ENCODE measurements around the gene SLC25A34.

Gene SLC25A34

DNA sequence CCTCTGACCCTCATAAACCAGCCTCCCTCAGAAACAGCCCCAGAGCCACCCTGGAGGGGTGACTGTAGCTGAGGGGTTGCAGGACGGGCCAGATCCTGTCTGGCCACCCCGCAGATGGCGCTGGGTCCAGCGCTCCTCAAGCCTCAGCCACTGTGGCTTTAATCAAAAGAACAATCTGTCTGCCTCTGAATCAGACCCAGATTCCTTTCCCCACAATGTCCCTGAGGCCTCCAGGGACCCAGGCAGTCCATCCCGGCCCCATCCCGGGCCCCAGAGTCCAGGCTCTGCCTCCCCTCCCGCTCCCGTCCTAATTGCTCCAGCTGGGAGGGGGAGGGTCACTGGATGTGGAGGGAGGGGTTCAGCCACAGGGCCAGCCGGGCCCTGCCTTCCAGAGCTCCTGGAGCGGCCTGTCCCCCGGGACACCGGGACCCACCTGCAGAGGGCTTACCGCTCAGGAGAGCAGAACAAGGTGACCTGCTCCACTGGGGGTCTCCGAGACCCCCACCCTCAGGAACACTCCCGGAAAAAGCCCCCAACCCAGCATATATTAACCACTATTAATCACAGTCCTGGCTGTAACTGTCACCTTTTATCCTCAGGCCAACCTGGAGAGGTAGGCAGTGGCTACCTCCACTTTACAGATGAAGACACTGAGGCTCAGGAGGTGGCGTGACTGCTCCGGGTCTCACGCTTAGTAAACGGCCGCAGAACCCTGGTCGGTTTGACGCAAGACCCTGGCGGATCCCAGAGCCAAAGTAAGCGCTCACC, 21.7 kb downstream of the SLC25A34 start:
- Histone ChIP-seq H3K4me3 (ENCODE audit: low read length) (peak overlapping the region; percentile 54), H3K36me3 (ENCODE audit: control insufficient read depth, insufficient read depth, low read length, severe bottlenecking) (no peaks in the 10 kb centered on the region), H3K27me3 (replicated peaks; ENCODE audit: control insufficient read depth, insufficient read depth, low read length) (no peaks in the 10 kb centered on the region), H3K4me1 (ENCODE audit: control insufficient read depth, insufficient read depth, low read length) (peaks cover 40% of the 10 kb centered on the region), H3K9me3 (ENCODE audit: control insufficient read depth, low read length) (no peaks in the 10 kb centered on the region), H3K9ac (ENCODE audit: low read length) (peak overlapping the region; percentile 61)
- DNase-seq (ENCODE audit: low read depth) = peak; percentile 77

DNA sequence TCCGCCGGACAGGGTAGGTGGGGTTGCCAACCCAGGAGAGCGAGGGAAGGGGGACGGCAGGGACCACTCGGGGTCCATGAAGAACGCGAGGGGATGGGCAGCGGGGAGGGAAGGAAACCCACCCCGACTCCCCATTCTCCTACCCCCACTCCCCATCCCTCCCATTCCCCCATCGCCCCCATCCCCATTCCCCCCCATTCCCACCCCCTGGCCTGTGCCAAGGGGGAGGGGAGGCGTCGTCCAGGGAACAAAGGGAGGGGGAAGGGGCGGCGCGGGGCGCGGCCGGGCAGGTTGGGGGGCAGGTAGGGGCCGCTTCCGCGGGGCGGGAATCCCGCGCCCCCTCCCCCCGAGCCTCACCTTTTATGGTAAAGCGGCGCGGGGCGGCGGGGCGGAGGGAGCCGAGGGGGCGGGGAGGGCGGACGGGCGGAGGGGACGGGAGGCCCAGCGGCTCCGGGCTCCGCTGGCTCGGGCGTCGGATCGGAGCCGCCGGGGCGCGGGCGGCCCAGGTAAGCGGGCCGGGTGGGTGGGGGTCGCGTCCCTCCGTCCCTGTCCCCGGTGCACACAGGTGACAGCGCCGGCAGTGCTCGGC, 22.4 kb downstream of the SLC25A34 start, which contains the start of gene FBLIM1:
TSS of gene FBLIM1 (plus strand) at position 453 of the 589 bp plus-strand sequence. CDS start 6,189 bp downstream, outside the sequence.
- Histone ChIP-seq H3K27me3 (replicated peaks; ENCODE audit: control insufficient read depth, insufficient read depth, low read length) (no peaks in the 10 kb centered on the region), H3K9me3 (ENCODE audit: control insufficient read depth, low read length) (no peaks in the 10 kb centered on the region), H3K9ac (ENCODE audit: low read length) (peak within 1 kb of the TSS; percentile 85), H3K36me3 (ENCODE audit: control insufficient read depth, insufficient read depth, low read length, severe bottlenecking) (no peaks in the 10 kb centered on the region), H3K4me3 (ENCODE audit: low read length) (peak within 1 kb of the TSS; percentile 80), H3K4me1 (ENCODE audit: control insufficient read depth, insufficient read depth, low read length) (peaks cover 40% of the 10 kb centered on the region)
- peak; percentile 65 for DNase-seq (ENCODE audit: low read depth)

DNA sequence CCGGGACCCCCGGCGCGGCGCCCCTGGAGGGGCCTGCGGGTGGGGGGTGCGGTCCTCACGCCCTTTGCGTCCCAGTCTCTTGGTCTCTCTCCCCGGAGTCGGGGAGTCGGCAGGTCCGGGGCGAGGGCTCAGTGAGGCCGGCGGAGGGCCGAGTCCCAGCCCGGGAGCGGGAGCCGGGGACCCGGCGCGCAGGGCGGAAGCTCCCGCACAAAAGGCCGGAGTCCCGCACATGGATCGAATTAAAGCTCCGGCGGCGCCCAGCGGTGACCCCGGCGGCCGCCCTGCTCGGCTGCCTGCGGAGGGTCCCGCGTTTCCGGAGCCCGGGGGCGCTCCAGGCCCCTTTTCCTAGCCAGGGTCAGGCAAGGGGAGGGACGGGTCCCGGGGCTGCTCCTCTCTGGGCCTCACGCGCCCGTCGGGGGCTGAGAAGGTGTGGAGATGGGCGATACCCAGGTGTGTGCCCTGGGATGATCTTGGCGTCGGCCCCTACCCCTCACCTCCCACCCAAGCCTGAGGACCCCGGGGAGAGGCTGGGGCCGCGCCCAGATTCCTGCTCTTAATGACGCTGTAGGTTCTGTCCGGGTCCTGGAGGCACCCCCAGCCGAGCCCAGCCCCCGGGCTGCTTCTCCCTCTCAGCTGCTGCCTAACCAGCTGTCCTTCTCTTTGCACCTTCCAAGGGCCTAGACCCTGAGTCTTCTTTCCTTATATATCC, 23.0 kb downstream of the SLC25A34 start:
- DNase-seq (ENCODE audit: low read depth) = peak; percentile 72
- H3K36me3 ChIP-seq (ENCODE audit: control insufficient read depth, insufficient read depth, low read length, severe bottlenecking) = no peaks in the 10 kb centered on the region
- H3K4me3 ChIP-seq (ENCODE audit: low read length) = peak overlapping the region; percentile 80
- H3K9me3 ChIP-seq (ENCODE audit: control insufficient read depth, low read length) = no peaks in the 10 kb centered on the region
- peaks cover 40% of the 10 kb centered on the region for H3K4me1 ChIP-seq (ENCODE audit: control insufficient read depth, insufficient read depth, low read length)
- H3K27me3 ChIP-seq (replicated peaks; ENCODE audit: control insufficient read depth, insufficient read depth, low read length) = no peaks in the 10 kb centered on the region
- H3K9ac ChIP-seq (ENCODE audit: low read length) = peak overlapping the region; percentile 85

DNA sequence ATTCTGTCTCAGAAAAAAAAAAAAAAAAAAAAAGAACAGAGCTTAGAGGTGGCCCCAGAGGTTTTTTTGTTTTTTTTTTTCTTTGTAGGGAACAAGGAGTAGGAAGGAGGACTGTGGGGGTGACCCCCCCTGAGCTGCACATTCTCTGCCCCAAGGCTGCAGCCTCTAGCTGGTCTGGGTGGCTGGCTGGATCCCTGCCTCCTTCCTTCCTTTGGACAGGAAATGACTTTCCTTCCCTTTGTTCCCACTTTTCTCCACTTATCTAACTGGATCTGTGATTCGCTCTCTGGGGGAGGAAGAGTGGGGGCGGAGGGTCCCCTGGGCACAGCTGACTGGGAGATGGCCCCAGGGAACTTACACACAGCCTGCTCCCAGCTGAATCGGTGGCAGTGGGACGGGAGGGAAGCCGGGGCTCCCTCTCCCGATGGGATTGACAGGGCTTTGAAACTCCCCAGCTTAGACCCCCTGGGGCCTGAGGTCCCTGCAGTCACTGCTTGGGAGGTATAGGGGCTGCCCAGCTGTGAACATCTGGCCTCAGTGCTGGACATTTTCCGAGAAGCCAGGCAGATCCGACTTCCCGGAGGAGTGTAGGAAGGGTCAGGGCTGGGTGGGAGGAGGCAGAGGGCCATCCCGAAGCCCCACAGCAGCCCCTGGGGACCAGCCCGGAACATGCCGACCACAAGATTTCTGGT, 24.6 kb downstream of the SLC25A34 start:
- Histone ChIP-seq H3K4me3 (ENCODE audit: low read length) (peak overlapping the region; percentile 65), H3K4me1 (ENCODE audit: control insufficient read depth, insufficient read depth, low read length) (peaks cover 34% of the 10 kb centered on the region), H3K9me3 (ENCODE audit: control insufficient read depth, low read length) (no peaks in the 10 kb centered on the region), H3K36me3 (ENCODE audit: control insufficient read depth, insufficient read depth, low read length, severe bottlenecking) (peaks cover 7% of the 10 kb centered on the region), H3K27me3 (replicated peaks; ENCODE audit: control insufficient read depth, insufficient read depth, low read length) (no peaks in the 10 kb centered on the region), H3K9ac (ENCODE audit: low read length) (peak overlapping the region; percentile 71)
- peak; percentile 73 for DNase-seq (ENCODE audit: low read depth)

DNA sequence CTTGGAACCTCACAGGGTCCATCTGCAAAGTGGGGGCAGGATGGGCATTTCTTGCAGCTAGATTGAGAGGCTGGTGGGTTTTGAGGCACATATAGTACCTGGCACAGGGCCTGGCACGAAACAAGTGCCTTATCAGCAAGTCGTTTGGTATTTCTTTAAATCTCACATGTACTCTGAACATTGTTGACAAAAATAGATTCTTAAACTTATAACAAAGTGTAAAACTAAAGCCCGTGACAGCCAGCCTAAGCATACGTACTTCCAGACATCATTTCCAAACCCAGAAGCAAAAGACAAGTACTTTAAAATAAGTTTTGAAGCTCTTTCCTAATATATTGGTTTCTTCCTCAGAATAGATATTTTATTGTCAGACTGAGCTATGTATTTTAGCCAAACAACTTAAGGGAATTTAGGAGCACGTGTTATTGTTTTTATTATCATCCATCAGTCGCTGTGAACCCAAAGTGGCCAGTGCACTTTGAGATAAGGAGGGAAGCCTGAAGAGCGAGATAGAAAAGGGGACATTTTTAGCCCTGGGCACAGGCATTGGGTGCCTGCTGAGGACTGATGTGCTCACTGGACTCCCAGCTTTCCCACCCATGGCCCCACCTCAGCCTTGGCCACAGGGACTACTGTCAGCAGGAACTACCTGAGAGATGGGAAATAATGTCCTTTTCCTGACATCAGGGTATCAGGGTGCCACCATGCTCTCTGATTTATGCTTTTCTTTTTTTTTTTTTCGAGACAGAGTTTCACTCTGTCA, 25.5 kb downstream of the SLC25A34 start:
- peaks cover 9% of the 10 kb centered on the region for H3K36me3 ChIP-seq (ENCODE audit: control insufficient read depth, insufficient read depth, low read length, severe bottlenecking)
- peaks cover 33% of the 10 kb centered on the region for H3K4me1 ChIP-seq (ENCODE audit: control insufficient read depth, insufficient read depth, low read length)
- peak; percentile 23 for DNase-seq (ENCODE audit: low read depth)
- peak overlapping the region; percentile 65 for H3K4me3 ChIP-seq (ENCODE audit: low read length)
- H3K9me3 ChIP-seq (ENCODE audit: control insufficient read depth, low read length) = no peaks in the 10 kb centered on the region
- H3K27me3 ChIP-seq (replicated peaks; ENCODE audit: control insufficient read depth, insufficient read depth, low read length) = no peaks in the 10 kb centered on the region
- peak overlapping the region; percentile 71 for H3K9ac ChIP-seq (ENCODE audit: low read length)

- DNase-seq (ENCODE audit: low read depth) = no peak
- Histone ChIP-seq H3K9ac (ENCODE audit: low read length) (no peak overlapping the region), H3K4me1 (ENCODE audit: control insufficient read depth, insufficient read depth, low read length) (peaks cover 28% of the 10 kb centered on the region), H3K36me3 (ENCODE audit: control insufficient read depth, insufficient read depth, low read length, severe bottlenecking) (peaks cover 9% of the 10 kb centered on the region), H3K4me3 (ENCODE audit: low read length) (no peak overlapping the region), H3K9me3 (ENCODE audit: control insufficient read depth, low read length) (no peaks in the 10 kb centered on the region), H3K27me3 (replicated peaks; ENCODE audit: control insufficient read depth, insufficient read depth, low read length) (no peaks in the 10 kb centered on the region)
Measured at GRCh38 chr1:15762546-15762945, 26.5 kb downstream of the SLC25A34 start.

DNA sequence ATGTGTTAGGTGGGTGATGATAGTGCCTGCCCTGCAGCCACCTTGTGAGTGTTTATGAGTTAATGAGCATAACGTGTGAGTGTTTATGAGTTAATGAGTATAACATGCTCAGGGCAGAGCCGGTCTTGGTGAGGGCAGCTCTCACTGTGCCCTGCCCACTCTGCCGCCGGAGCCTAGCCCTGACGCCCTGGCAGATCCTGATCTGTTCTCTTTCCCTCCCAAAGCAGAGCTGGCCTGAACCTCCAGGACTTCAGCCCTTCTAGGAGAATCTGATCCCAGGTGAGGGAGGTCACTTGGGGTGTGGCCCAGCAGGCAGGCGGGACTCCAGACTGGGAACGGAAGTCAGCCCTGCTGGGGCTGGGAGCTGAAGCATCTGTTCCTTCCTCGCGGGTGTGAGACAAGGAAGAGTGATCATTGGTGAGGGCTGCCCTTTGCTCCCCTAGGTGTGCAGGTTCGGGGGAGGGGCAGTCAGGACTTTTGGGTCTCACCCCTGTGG, 28.3 kb downstream of the SLC25A34 start:
- no peak for DNase-seq (ENCODE audit: low read depth)
- H3K4me1 ChIP-seq (ENCODE audit: control insufficient read depth, insufficient read depth, low read length) = peaks cover 21% of the 10 kb centered on the region
- no peak overlapping the region for H3K9ac ChIP-seq (ENCODE audit: low read length)
- no peak overlapping the region for H3K4me3 ChIP-seq (ENCODE audit: low read length)
- H3K27me3 ChIP-seq (replicated peaks; ENCODE audit: control insufficient read depth, insufficient read depth, low read length) = no peaks in the 10 kb centered on the region
- H3K36me3 ChIP-seq (ENCODE audit: control insufficient read depth, insufficient read depth, low read length, severe bottlenecking) = peaks cover 16% of the 10 kb centered on the region
- no peaks in the 10 kb centered on the region for H3K9me3 ChIP-seq (ENCODE audit: control insufficient read depth, low read length)

- peaks cover 20% of the 10 kb centered on the region for H3K4me1 ChIP-seq (ENCODE audit: control insufficient read depth, insufficient read depth, low read length)
- H3K4me3 ChIP-seq (ENCODE audit: low read length) = no peak overlapping the region
- no peak overlapping the region for H3K9ac ChIP-seq (ENCODE audit: low read length)
- no peaks in the 10 kb centered on the region for H3K9me3 ChIP-seq (ENCODE audit: control insufficient read depth, low read length)
- peaks cover 16% of the 10 kb centered on the region for H3K36me3 ChIP-seq (ENCODE audit: control insufficient read depth, insufficient read depth, low read length, severe bottlenecking)
- DNase-seq (ENCODE audit: low read depth) = no peak
- no peaks in the 10 kb centered on the region for H3K27me3 ChIP-seq (replicated peaks; ENCODE audit: control insufficient read depth, insufficient read depth, low read length)
Measured at GRCh38 chr1:15764890-15765289, 28.8 kb downstream of the SLC25A34 start.

GRCh38 chr1:15765495-15766194, 29.6 kb downstream of the SLC25A34 start:
- H3K4me3 ChIP-seq (ENCODE audit: low read length) = no peak overlapping the region
- H3K36me3 ChIP-seq (ENCODE audit: control insufficient read depth, insufficient read depth, low read length, severe bottlenecking) = peaks cover 21% of the 10 kb centered on the region
- H3K27me3 ChIP-seq (replicated peaks; ENCODE audit: control insufficient read depth, insufficient read depth, low read length) = no peaks in the 10 kb centered on the region
- H3K9me3 ChIP-seq (ENCODE audit: control insufficient read depth, low read length) = no peaks in the 10 kb centered on the region
- peaks cover 13% of the 10 kb centered on the region for H3K4me1 ChIP-seq (ENCODE audit: control insufficient read depth, insufficient read depth, low read length)
- no peak for DNase-seq (ENCODE audit: low read depth)
- H3K9ac ChIP-seq (ENCODE audit: low read length) = no peak overlapping the region

GRCh38 chr1:15767941-15768340, 31.9 kb downstream of the SLC25A34 start:
- H3K4me1 ChIP-seq (ENCODE audit: control insufficient read depth, insufficient read depth, low read length) = no peaks in the 10 kb centered on the region
- no peak overlapping the region for H3K4me3 ChIP-seq (ENCODE audit: low read length)
- H3K36me3 ChIP-seq (ENCODE audit: control insufficient read depth, insufficient read depth, low read length, severe bottlenecking) = peaks cover 35% of the 10 kb centered on the region
- H3K9ac ChIP-seq (ENCODE audit: low read length) = no peak overlapping the region
- H3K9me3 ChIP-seq (ENCODE audit: control insufficient read depth, low read length) = no peaks in the 10 kb centered on the region
- no peak for DNase-seq (ENCODE audit: low read depth)
- no peaks in the 10 kb centered on the region for H3K27me3 ChIP-seq (replicated peaks; ENCODE audit: control insufficient read depth, insufficient read depth, low read length)
